ENCODE results near the gene ARL16.
"Not testable (repeated sequence)": the region's sequence is repeated elsewhere in the genome, so short reads cannot be mapped to it uniquely, and the experiment has no call there.

The ARL16 gene

GRCh38 chr17:81683208-81683583, 401 bp downstream of the ARL16 start:
- Histone ChIP-seq H3K36me3 (ENCODE audit: control insufficient read depth, insufficient read depth, low read length) (peaks cover 17% of the 10 kb centered on the region), H3K4me1 (ENCODE audit: control insufficient read depth, insufficient read depth, low read length) (peaks cover 18% of the 10 kb centered on the region)
- WGBS, 2 experiments: 1% methylated on average over 37 of the region's 37 CpGs

GRCh38 chr17:81682565-81683207, 911 bp downstream of the ARL16 start:
- Histone ChIP-seq H3K27ac (ENCODE audit: insufficient read depth, low read depth, low read length, poor library complexity, severe bottlenecking) (peak overlapping the region; percentile 69), H3K4me3 (ENCODE audit: insufficient read depth, low read depth, low read length) (peak overlapping the region; percentile 100), H3K4me1 (ENCODE audit: control insufficient read depth, insufficient read depth, low read length) (peaks cover 18% of the 10 kb centered on the region), H3K36me3 (ENCODE audit: control insufficient read depth, insufficient read depth, low read length) (peaks cover 14% of the 10 kb centered on the region), H3K9me3 (ENCODE audit: control insufficient read depth, low read length) (no peaks in the 10 kb centered on the region), H3K27me3 (ENCODE audit: control insufficient read depth, insufficient read depth, low read length, poor library complexity, severe bottlenecking) (no peaks in the 10 kb centered on the region)
- WGBS, 2 experiments: 51% methylated on average over 19 of the region's 19 CpGs

More at GRCh38 chr17:81683208-81683583, 401 bp downstream of the ARL16 start:
- H3K9me3 ChIP-seq (ENCODE audit: control insufficient read depth, low read length): no peaks in the 10 kb centered on the region
- H3K27me3 ChIP-seq (ENCODE audit: control insufficient read depth, insufficient read depth, low read length, poor library complexity, severe bottlenecking): no peaks in the 10 kb centered on the region
- peak overlapping the region; percentile 69 for H3K27ac ChIP-seq (ENCODE audit: insufficient read depth, low read depth, low read length, poor library complexity, severe bottlenecking)
- peak overlapping the region; percentile 100 for H3K4me3 ChIP-seq (ENCODE audit: insufficient read depth, low read depth, low read length)

GRCh38 chr17:81681672-81682071, 1.9 kb downstream of the ARL16 start:
- 95 to 97% methylated on average over 17 of the region's 17 CpGs for WGBS, 2 experiments
- peaks cover 18% of the 10 kb centered on the region for H3K4me1 ChIP-seq (ENCODE audit: control insufficient read depth, insufficient read depth, low read length)
- no peak overlapping the region for H3K4me3 ChIP-seq (ENCODE audit: insufficient read depth, low read depth, low read length)
- peaks cover 6% of the 10 kb centered on the region for H3K36me3 ChIP-seq (ENCODE audit: control insufficient read depth, insufficient read depth, low read length)
- H3K9me3 ChIP-seq (ENCODE audit: control insufficient read depth, low read length): no peaks in the 10 kb centered on the region
- H3K27ac ChIP-seq (ENCODE audit: insufficient read depth, low read depth, low read length, poor library complexity, severe bottlenecking): no peak overlapping the region
- H3K27me3 ChIP-seq (ENCODE audit: control insufficient read depth, insufficient read depth, low read length, poor library complexity, severe bottlenecking): no peaks in the 10 kb centered on the region

- H3K4me3 ChIP-seq (ENCODE audit: insufficient read depth, low read depth, low read length): no peak overlapping the region
- no peak overlapping the region for H3K27ac ChIP-seq (ENCODE audit: insufficient read depth, low read depth, low read length, poor library complexity, severe bottlenecking)
- WGBS, 2 experiments: 92 to 93% methylated on average over 11 of the region's 11 CpGs
- no peaks in the 10 kb centered on the region for H3K36me3 ChIP-seq (ENCODE audit: control insufficient read depth, insufficient read depth, low read length)
- peaks cover 13% of the 10 kb centered on the region for H3K4me1 ChIP-seq (ENCODE audit: control insufficient read depth, insufficient read depth, low read length)
- no peaks in the 10 kb centered on the region for H3K9me3 ChIP-seq (ENCODE audit: control insufficient read depth, low read length)
- no peaks in the 10 kb centered on the region for H3K27me3 ChIP-seq (ENCODE audit: control insufficient read depth, insufficient read depth, low read length, poor library complexity, severe bottlenecking)
Observed at GRCh38 chr17:81680150-81680549, 3.4 kb downstream of the ARL16 start.

DNA sequence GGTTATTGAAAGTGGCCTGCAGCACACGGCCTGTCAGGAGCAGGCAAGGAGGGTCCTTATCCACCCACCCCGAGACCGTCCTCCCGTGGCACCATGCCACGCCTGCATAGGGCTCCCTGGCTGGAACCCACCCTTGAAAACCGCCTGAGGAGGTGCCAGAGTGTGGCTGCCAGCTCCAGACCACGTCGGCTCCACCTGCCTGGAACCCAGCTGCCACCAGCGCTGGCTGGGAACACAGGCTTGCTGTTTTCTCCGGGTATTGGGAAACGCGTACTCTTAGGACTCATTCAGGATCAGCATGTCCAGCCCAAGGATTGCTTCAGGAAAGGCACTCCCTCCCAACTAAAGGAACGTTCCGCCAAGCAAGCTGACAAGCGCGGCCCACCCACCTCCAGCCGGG, 6.7 kb downstream of the ARL16 start:
- WGBS, 2 experiments: 93 to 95% methylated on average over 17 of the region's 17 CpGs
- Histone ChIP-seq H3K4me3 (ENCODE audit: insufficient read depth, low read depth, low read length) (no peak overlapping the region), H3K27me3 (ENCODE audit: control insufficient read depth, insufficient read depth, low read length, poor library complexity, severe bottlenecking) (no peaks in the 10 kb centered on the region), H3K27ac (ENCODE audit: insufficient read depth, low read depth, low read length, poor library complexity, severe bottlenecking) (no peak overlapping the region), H3K9me3 (ENCODE audit: control insufficient read depth, low read length) (no peaks in the 10 kb centered on the region), H3K4me1 (ENCODE audit: control insufficient read depth, insufficient read depth, low read length) (no peaks in the 10 kb centered on the region), H3K36me3 (ENCODE audit: control insufficient read depth, insufficient read depth, low read length) (peaks cover 14% of the 10 kb centered on the region)

GRCh38 chr17:81675515-81676221, 7.9 kb downstream of the ARL16 start:
- not testable (repeated sequence) for H3K27ac ChIP-seq (ENCODE audit: insufficient read depth, low read depth, low read length, poor library complexity, severe bottlenecking); H3K4me1 ChIP-seq (ENCODE audit: control insufficient read depth, insufficient read depth, low read length); H3K4me3 ChIP-seq (ENCODE audit: insufficient read depth, low read depth, low read length); H3K27me3 ChIP-seq (ENCODE audit: control insufficient read depth, insufficient read depth, low read length, poor library complexity, severe bottlenecking); H3K9me3 ChIP-seq (ENCODE audit: control insufficient read depth, low read length)
- peaks cover 26% of the 10 kb centered on the region for H3K36me3 ChIP-seq (ENCODE audit: control insufficient read depth, insufficient read depth, low read length)
- 40 to 41% methylated on average over 16 to 18 of the region's 18 CpGs for WGBS, 2 experiments

DNA sequence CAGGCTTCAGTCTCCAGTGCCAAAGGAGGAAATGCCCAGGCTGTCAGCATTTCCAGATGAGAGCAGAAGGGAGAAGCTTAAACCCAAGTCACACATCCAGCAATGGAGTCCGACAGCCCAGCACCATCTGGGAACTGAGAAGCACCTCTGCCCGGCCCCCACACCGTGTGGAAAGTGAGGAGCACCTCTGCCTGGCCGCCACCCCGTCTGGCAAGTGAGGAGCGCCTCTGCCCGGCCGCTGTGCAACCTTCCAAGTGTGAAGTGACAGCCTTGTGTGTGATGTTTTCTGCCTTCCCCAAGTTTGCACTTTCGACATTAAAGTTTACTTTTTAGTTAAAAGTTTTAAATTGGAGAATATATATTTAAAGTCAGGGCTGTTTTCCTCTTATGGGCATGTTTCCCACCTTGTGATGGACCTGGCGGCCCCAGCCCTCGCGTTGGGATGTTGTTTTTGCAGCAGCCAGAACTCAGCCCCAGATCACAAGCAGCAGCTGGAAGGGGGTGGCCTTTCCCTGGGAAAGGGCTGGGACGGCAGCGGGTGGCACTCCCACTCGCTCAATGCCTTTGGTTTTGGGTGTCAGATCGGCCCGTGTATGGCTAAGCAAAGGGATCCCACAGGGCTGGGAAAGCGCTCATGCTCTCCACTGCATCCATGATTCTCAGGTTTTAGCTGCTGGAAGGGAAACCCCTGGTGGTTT, 9.9 kb downstream of the ARL16 start:
- Histone ChIP-seq H3K36me3 (ENCODE audit: control insufficient read depth, insufficient read depth, low read length) (peaks cover 41% of the 10 kb centered on the region), H3K4me3 (ENCODE audit: insufficient read depth, low read depth, low read length) (no peak overlapping the region), H3K27ac (ENCODE audit: insufficient read depth, low read depth, low read length, poor library complexity, severe bottlenecking) (no peak overlapping the region), H3K4me1 (ENCODE audit: control insufficient read depth, insufficient read depth, low read length) (no peaks in the 10 kb centered on the region), H3K27me3 (ENCODE audit: control insufficient read depth, insufficient read depth, low read length, poor library complexity, severe bottlenecking) (no peaks in the 10 kb centered on the region), H3K9me3 (ENCODE audit: control insufficient read depth, low read length) (no peaks in the 10 kb centered on the region)
- 94 to 95% methylated on average over 18 of the region's 18 CpGs for whole genome bisulfite sequencing, 2 experiments

- Histone ChIP-seq H3K27me3 (ENCODE audit: control insufficient read depth, insufficient read depth, low read length, poor library complexity, severe bottlenecking) (no peaks in the 10 kb centered on the region), H3K9me3 (ENCODE audit: control insufficient read depth, low read length) (no peaks in the 10 kb centered on the region), H3K36me3 (ENCODE audit: control insufficient read depth, insufficient read depth, low read length) (peaks cover 41% of the 10 kb centered on the region), H3K4me1 (ENCODE audit: control insufficient read depth, insufficient read depth, low read length) (no peaks in the 10 kb centered on the region), H3K4me3 (ENCODE audit: insufficient read depth, low read depth, low read length) (no peak overlapping the region), H3K27ac (ENCODE audit: insufficient read depth, low read depth, low read length, poor library complexity, severe bottlenecking) (no peak overlapping the region)
- 95 to 96% methylated on average over 16 of the region's 16 CpGs for WGBS, 2 experiments
Observed at GRCh38 chr17:81672954-81673353, 10.6 kb downstream of the ARL16 start.

DNA sequence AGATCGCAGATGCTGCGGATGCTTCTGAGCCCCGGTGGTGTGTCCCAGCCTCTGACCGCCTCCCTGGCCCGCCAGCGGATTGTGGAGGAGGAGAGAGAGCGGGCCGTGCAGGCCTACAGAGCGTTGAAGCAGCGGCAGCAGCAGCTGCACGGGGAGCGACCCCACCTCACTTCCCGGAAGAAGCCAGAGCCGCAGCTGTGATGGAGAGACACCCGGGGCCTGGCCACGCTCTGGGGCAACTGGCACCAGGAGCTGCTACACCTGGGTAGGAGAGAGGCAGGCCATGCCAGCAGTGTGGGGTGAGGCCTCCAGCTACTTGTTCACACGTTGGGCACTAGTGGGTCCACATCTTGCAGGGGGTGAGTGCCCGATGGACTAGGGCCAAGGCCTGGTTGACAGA, 11.1 kb downstream of the ARL16 start:
- Histone ChIP-seq H3K36me3 (ENCODE audit: control insufficient read depth, insufficient read depth, low read length) (peaks cover 41% of the 10 kb centered on the region), H3K27ac (ENCODE audit: insufficient read depth, low read depth, low read length, poor library complexity, severe bottlenecking) (no peak overlapping the region), H3K9me3 (ENCODE audit: control insufficient read depth, low read length) (no peaks in the 10 kb centered on the region), H3K4me3 (ENCODE audit: insufficient read depth, low read depth, low read length) (no peak overlapping the region), H3K4me1 (ENCODE audit: control insufficient read depth, insufficient read depth, low read length) (peaks cover 3% of the 10 kb centered on the region), H3K27me3 (ENCODE audit: control insufficient read depth, insufficient read depth, low read length, poor library complexity, severe bottlenecking) (no peaks in the 10 kb centered on the region)
- WGBS, 2 experiments: 94 to 98% methylated on average over 18 of the region's 18 CpGs

DNA sequence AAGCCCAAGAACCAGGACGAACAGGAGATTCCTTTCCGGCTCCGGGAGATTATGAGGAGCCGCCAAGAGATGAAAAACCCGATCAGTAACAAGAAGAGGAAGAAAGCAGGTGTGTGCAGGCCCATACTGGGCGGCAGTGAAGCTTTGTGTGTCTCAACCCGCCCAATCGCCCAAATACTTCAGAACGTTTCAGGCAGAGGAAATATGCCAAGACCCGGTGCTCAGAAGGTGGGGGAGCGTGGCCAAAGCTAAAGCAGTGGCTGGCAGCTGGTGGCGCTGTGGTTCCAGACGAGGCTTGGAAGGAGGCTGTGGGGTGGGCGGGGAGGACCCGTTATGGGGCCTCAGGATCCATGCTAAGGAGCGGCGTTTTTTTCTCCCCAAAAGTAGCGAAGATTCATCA, 15.8 kb downstream of the ARL16 start:
- no peaks in the 10 kb centered on the region for H3K27me3 ChIP-seq (ENCODE audit: control insufficient read depth, insufficient read depth, low read length, poor library complexity, severe bottlenecking)
- WGBS, 2 experiments: 91 to 92% methylated on average over 18 of the region's 18 CpGs
- peaks cover 5% of the 10 kb centered on the region for H3K4me1 ChIP-seq (ENCODE audit: control insufficient read depth, insufficient read depth, low read length)
- peak overlapping the region; percentile 0 for H3K4me3 ChIP-seq (ENCODE audit: insufficient read depth, low read depth, low read length)
- H3K27ac ChIP-seq (ENCODE audit: insufficient read depth, low read depth, low read length, poor library complexity, severe bottlenecking): no peak overlapping the region
- H3K36me3 ChIP-seq (ENCODE audit: control insufficient read depth, insufficient read depth, low read length): peaks cover 35% of the 10 kb centered on the region
- no peaks in the 10 kb centered on the region for H3K9me3 ChIP-seq (ENCODE audit: control insufficient read depth, low read length)

Measured in ectodermal cell (in vitro differentiated cells).